ENCODE measurements around the gene AWAT2.

Gene AWAT2

DNA sequence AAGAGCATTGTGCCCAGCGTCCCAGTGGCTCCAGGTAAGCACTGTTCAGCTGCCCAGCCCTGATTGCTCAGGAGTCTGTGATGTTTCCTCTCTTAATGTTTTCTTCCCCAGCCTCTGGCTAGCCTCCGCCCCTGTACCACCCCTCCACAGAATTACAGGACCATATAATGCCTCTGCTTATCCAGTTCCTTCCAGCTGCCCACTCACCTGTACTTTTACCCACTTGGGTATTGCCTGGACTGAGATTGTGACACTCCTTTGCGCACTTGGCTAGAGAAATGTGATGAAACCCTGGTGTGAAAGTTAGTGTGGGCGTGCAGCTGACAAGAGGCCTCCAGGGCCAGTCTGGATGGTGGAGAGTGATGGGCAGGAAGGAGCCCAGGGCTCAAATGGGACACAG is at the start of gene AWAT2:
Gene AWAT2 (minus strand): TSS at position 14 of the 400 bp plus-strand sequence. CDS start 6 bp downstream, at position 8.
- no peak for TF ChIP-seq CTCF (IDR thresholded peaks at IDR 0.05; ENCODE audit: control extremely low read depth, extremely low read depth, low read depth, missing control alignments)
- POLR2A ChIA-PET = no interaction called here
- DNase-seq (ENCODE audit: extremely low spot score) = no peak
- CTCF ChIA-PET = no interaction called here

- ChIA-PET POLR2A (no interaction called here), CTCF (interaction anchor here (0.6 to 3.7 kb wide), 5 partner anchors 9 to 558 kb away, joined by 3 to 21 read pairs (median 18); no protein-coding TSS in a partner anchor)
- TF ChIP-seq CTCF (IDR thresholded peaks at IDR 0.05; ENCODE audit: control extremely low read depth, extremely low read depth, low read depth, missing control alignments) = no peak
- no peak for DNase-seq (ENCODE audit: extremely low spot score)
Observed at GRCh38 chrX:70096052-70096451, 46.3 kb upstream of the AWAT2 start.

DNA sequence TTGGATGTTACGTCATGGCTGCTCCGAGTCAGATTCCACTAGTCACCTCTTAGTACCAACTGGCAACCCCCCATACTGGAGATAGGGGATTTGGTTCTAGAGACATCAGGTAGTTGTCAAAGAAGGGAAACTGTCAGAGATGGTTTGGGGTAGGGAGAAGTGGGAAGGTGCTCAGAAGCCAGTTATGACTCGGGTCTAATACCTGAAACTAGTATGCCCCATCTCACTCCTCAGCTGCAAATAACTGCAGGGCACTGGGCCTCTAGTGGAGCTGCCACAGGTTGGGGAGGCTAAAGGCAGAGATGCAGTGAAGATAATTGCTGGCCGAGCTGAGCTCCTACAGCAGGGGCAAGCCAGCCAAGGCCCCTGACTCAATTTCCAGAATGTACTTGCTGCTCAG is 42.5 kb upstream of the AWAT2 start:
- ChIA-PET POLR2A (no interaction called here), CTCF (no interaction called here)
- TF ChIP-seq CTCF (IDR thresholded peaks at IDR 0.05; ENCODE audit: control extremely low read depth, extremely low read depth, low read depth, missing control alignments) = no peak
- no peak for DNase-seq (ENCODE audit: extremely low spot score)

GRCh38 chrX:70089604-70090297 is 40.0 kb upstream of the AWAT2 start:
- CTCF ChIA-PET = interaction anchor here (4.5 kb wide), 1 partner anchor 7 kb away, joined by 21 read pairs; no protein-coding TSS in a partner anchor
- TF ChIP-seq CTCF (IDR thresholded peaks at IDR 0.05; ENCODE audit: control extremely low read depth, extremely low read depth, low read depth, missing control alignments) = no peak
- no peak for DNase-seq (ENCODE audit: extremely low spot score)
- POLR2A ChIA-PET = no interaction called here

DNA sequence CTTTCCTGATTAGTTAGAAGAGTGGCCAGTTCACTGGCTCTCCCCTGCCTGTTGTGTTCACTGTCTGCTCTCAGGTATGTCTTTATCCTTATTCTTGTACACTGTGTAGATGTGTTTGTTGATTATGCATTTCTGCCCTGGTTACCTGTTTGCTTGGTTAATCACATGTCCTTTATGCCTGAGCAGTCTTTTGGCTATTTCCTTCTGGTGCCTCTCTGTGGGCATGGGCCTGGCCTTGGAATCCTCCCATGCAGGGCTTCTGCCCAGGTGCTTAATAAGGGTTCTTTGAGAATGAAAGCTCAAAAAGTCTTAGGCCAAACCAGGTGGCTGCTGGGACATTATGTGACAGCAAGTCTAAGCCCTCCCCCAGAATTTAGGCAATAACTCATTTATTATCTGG is 39.0 kb upstream of the AWAT2 start:
- POLR2A ChIA-PET = no interaction called here
- TF ChIP-seq CTCF (IDR thresholded peaks at IDR 0.05; ENCODE audit: control extremely low read depth, extremely low read depth, low read depth, missing control alignments) = no peak
- CTCF ChIA-PET = interaction anchor here (4.5 kb wide), 1 partner anchor 8 kb away, joined by 21 read pairs; no protein-coding TSS in a partner anchor
- DNase-seq (ENCODE audit: extremely low spot score) = no peak

DNA sequence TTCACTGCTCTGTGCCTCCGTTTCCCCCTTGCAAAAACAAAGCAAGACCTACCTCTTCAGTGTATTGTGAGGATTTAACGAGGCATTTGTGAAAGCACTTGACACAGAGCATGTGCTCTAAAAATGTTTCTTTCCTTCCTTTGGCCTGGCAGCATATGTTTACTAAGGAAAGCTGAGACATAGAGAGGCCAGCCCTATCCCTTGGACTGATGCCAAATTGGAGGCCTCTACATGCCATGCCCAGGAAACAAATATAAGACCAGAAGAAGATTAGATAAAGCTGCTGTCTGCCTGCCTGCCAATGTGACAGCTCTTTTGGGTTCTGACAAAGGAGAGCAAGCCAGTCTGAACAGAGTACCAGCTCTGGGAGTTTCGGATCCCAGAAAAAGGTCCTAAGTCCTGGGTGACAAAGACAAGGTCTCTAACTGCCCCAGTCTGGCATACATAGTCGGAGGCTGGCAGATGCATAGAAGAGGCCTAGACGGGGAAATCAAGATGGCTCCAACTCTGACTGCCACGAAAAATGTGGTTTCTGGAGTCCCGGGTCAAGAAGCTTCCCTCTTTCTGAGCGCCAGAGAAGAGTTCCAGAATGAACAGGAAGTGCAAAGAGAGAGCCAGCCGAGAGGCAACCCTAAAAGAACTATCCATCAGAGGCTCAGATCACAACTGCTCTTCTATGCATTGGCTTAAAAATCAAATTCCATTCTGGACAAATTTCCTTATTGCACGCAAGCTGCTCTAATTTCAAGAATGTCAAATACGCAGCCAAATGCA is 38.3 kb upstream of the AWAT2 start:
- no peak for DNase-seq (ENCODE audit: extremely low spot score)
- CTCF ChIA-PET = interaction anchor here (4.5 kb wide), 1 partner anchor 9 kb away, joined by 21 read pairs; no protein-coding TSS in a partner anchor
- TF ChIP-seq CTCF (IDR thresholded peaks at IDR 0.05; ENCODE audit: control extremely low read depth, extremely low read depth, low read depth, missing control alignments) = no peak
- POLR2A ChIA-PET = no interaction called here
